K562 (cell line): Measurements from ENCODE around the gene RGL2. TPM values are rescaled to one million over a fixed set of nuclear protein-coding genes. Genes with fewer than 3 reads are reported as not detected.

Experiments
- CBX5 ChIP-seq: IDR thresholded peaks from 2 replicates; pipeline ENCODE4 v1.6.1; 2014; ENCODE audit warnings: low read depth, borderline replicate concordance
- CHD2 ChIP-seq: IDR thresholded peaks from 2 replicates; pipeline ENCODE4 v1.6.1; 2011; ENCODE audit warnings: low read depth, low read length
- COPS2 ChIP-seq: fragments of 450-650 bp; conservative IDR thresholded peaks from 2 replicates; pipeline ENCODE4 v1.6.1; 2016; ENCODE audit warnings: mild to moderate bottlenecking, moderate library complexity
- ELK1 ChIP-seq: sonication (generic); formaldehyde crosslinking; IDR thresholded peaks from 2 replicates; pipeline ENCODE4 v1.8.1; 2022; ENCODE audit warnings: missing genetic modification reagents
- EZH2 ChIP-seq: IDR thresholded peaks from 2 replicates; pipeline ENCODE4 v1.6.1; 2012; ENCODE audit warnings: low read depth, mild to moderate bottlenecking, inconsistent platforms, low read length, borderline replicate concordance
- GATAD2A ChIP-seq: fragments of 450-650 bp; IDR thresholded peaks from 2 replicates; pipeline ENCODE4 v1.6.1; 2017
- MYBL2 ChIP-seq, 2 experiments: fragments of 450-650 bp in 1 of 2; sonication (generic) in 1 of 2; formaldehyde crosslinking in 1 of 2; IDR thresholded peaks; 2 replicates each; pipeline versions ENCODE4 v1.6.1 to v1.8.1; 2017 to 2022; ENCODE audit warnings: borderline replicate concordance in 1 of 2, inconsistent platforms in 1 of 2, low read depth in 1 of 2, mild to moderate bottlenecking in 1 of 2, missing genetic modification reagents in 1 of 2, moderate library complexity in 1 of 2
- NR4A1 ChIP-seq, 2 experiments: fragments of 250-450 bp in 1 of 2; fragments of 450-650 bp in 1 of 2; sonication (Bioruptor Pico) in 1 of 2; IDR thresholded peaks; 2 replicates each; pipeline versions ENCODE4 v1.4.0 to v1.6.1; 2016 to 2020; ENCODE audit warnings: mild to moderate bottlenecking in 2 of 2, missing compliant biosample characterization in 1 of 2, missing genetic modification characterization in 1 of 2, moderate library complexity in 1 of 2
- PHTF2 ChIP-seq: fragments of 250-450 bp; sonication (Bioruptor Pico); IDR thresholded peaks from 2 replicates; pipeline ENCODE4 v1.5.0; 2021; ENCODE audit warnings: mild to moderate bottlenecking
- RBM39 ChIP-seq: fragments of 200-400 bp; formaldehyde crosslinking; optimal IDR thresholded peaks from 2 replicates; pipeline ENCODE3; 2018; ENCODE audit warnings: low read depth, low read length
- SAP30 ChIP-seq: fragments of 200-600 bp; sonication (generic); IDR thresholded peaks from 2 replicates; pipeline ENCODE4 v1.6.1; 2012; ENCODE audit warnings: borderline replicate concordance, low read depth, mild to moderate bottlenecking, moderate library complexity, low read length, control low read depth, inconsistent platforms; ENCODE audit not compliant: insufficient read depth, poor library complexity, severe bottlenecking
- TSHZ1 ChIP-seq: fragments of 250-450 bp; sonication (Bioruptor Pico); IDR thresholded peaks from 2 replicates; pipeline ENCODE4 v1.4.0; 2020; ENCODE audit warnings: mild to moderate bottlenecking, moderate library complexity
- ZBTB49 ChIP-seq: sonication (generic); formaldehyde crosslinking; IDR thresholded peaks from 2 replicates; pipeline ENCODE4 v1.8.0; 2022; ENCODE audit warnings: missing genetic modification reagents, mild to moderate bottlenecking, borderline replicate concordance
- ZNF184 ChIP-seq: sonication (generic); formaldehyde crosslinking; IDR thresholded peaks from 2 replicates; pipeline ENCODE4 v1.5.0; 2020; ENCODE audit warnings: missing genetic modification reagents
- ZNF277 ChIP-seq: fragments of 250-450 bp; sonication (Bioruptor Pico); IDR thresholded peaks from 2 replicates; pipeline ENCODE4 v1.8.0; 2022; ENCODE audit warnings: inconsistent platforms, mild to moderate bottlenecking, moderate library complexity, borderline replicate concordance
- polyA plus RNA-seq, 8 experiments: library from polyadenylated mRNA; depleted of rRNA in 4 of 8; stranded (reverse) in 5 of 8; unstranded in 3 of 8; fragments of >200 nt; fragmentation: Nextera tagmentation in 2 of 8; fragmentation: Illumina TruSeq in 1 of 8; extraction: Ambion mirVana in 2 of 8; extraction: Trizol in 1 of 8; gene quantifications; 2 replicates each; pipeline versions ENCODE4 v1.2.1 to v1.2.3, GENCODE V29; 2011 to 2014; ENCODE audit warnings: inconsistent platforms in 1 of 8, missing spikeins in 1 of 8
- total RNA-seq, 7 experiments: library from RNA; depleted of rRNA in 6 of 7; stranded (reverse); fragments of >200 nt in 6 of 7; fragmentation: Illumina TruSeq in 2 of 7; extraction: Trizol in 2 of 7; gene quantifications; 2 replicates each; pipeline versions ENCODE4 v1.2.1 to v1.2.3, GENCODE V29; 2011 to 2021; ENCODE audit warnings: low replicate concordance in 1 of 7
- TF ChIP-seq, protein P1 (sequence below): fragments of 450-650 bp; IDR thresholded peaks from 2 replicates; pipeline ENCODE4 v1.6.1; 2017; ENCODE audit warnings: antibody characterized with exemption

Gene RGL2
- total and polyA plus RNA-seq, 9 of the 15 experiments (the other 6 are each of a cell fraction or from before 2014, with no cell fraction given), result 1.8 to 57.1 (median 19.5) TPM

DNA sequence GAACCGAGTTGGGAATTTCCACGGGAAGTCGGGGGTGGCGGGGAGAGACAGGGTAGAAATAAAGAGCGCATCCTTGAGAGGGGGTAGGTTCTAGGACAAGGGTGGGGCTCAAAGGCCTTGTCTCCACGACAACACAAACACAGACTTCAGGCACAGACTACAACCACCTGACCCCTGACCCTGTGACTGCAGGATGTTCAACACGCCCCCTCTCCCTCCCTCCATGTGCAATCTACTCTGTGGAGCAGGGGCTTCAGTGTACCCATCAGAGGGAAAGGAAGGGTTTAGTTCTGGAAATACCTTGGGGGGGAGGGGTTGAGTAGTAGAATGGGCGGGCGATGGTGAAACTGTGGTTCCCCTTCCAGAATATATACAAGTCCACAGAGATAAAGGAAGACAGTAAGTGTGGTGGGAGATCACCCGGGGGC lies 15.8 kb upstream of the RGL2 start (continued):
- TF ChIP-seq ZNF277 (no peak), PHTF2 (CRISPR knock-in tag) (no peak), GATAD2A (no peak), NR4A1 (CRISPR knock-in tag; IDR thresholded peaks at IDR 0.05) (no peak), NR4A1 (tag; IDR thresholded peaks at IDR 0.05) (no peak), MYBL2 (IDR thresholded peaks at IDR 0.05; ENCODE audit: low read depth) (no peak), MYBL2 (CRISPR knock-in tag; IDR thresholded peaks at IDR 0.05; ENCODE audit: borderline replicate concordance) (no peak), ELK1 (CRISPR knock-in tag) (no peak), ZNF184 (CRISPR knock-in tag) (no peak), ZBTB49 (CRISPR knock-in tag) (0 out of 2 replicates have a peak, but pooled peaks have one; percentile 67), CBX5 (no peak), SAP30 (peak; percentile 74), COPS2 (no peak), TSHZ1 (CRISPR knock-in tag) (no peak), RBM39 (no peak), EZH2 (no peak), CHD2 (peak; percentile 44; the same call in 1 of the 2 replicates)
- TF ChIP-seq, protein P1, sequence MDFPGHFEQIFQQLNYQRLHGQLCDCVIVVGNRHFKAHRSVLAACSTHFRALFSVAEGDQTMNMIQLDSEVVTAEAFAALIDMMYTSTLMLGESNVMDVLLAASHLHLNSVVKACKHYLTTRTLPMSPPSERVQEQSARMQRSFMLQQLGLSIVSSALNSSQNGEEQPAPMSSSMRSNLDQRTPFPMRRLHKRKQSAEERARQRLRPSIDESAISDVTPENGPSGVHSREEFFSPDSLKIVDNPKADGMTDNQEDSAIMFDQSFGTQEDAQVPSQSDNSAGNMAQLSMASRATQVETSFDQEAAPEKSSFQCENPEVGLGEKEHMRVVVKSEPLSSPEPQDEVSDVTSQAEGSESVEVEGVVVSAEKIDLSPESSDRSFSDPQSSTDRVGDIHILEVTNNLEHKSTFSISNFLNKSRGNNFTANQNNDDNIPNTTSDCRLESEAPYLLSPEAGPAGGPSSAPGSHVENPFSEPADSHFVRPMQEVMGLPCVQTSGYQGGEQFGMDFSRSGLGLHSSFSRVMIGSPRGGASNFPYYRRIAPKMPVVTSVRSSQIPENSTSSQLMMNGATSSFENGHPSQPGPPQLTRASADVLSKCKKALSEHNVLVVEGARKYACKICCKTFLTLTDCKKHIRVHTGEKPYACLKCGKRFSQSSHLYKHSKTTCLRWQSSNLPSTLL, result no peak
